ENCODE data around the gene TRIM47. TPM values are rescaled to one million over a fixed set of nuclear protein-coding genes. Genes with fewer than 3 reads are reported as not detected.

Gene TRIM47
- total RNA-seq, 2 donors from 2014 or later = 11.5 to 26.2 TPM

GRCh38 chr17:75913537-75914210 is 35.3 kb upstream of the TRIM47 start:
- DNase-seq (ENCODE audit: low spot score in 2 of 2) (no peak), ATAC-seq (no peak)
- no peaks in the 10 kb centered on the region for H3K9me3 Mint-ChIP-seq
- H3K36me3 Mint-ChIP-seq = no peaks in the 10 kb centered on the region
- H3K27ac Mint-ChIP-seq = peak overlapping the region in 1 of 2 donors; percentile 50

- H3K27ac Mint-ChIP-seq = no peak overlapping the region
- ATAC-seq (no peak), DNase-seq (ENCODE audit: low spot score in 2 of 2) (no peak)
- no peaks in the 10 kb centered on the region for H3K9me3 Mint-ChIP-seq
- H3K36me3 Mint-ChIP-seq = no peaks in the 10 kb centered on the region
Observed at GRCh38 chr17:75910699-75911098, 32.3 kb upstream of the TRIM47 start.

GRCh38 chr17:75909812-75910274 is 31.5 kb upstream of the TRIM47 start:
- no peak for DNase-seq (ENCODE audit: low spot score in 2 of 2)

GRCh38 chr17:75909051-75909811 is 30.9 kb upstream of the TRIM47 start:
- no peaks in the 10 kb centered on the region for H3K9me3 Mint-ChIP-seq
- DNase-seq (ENCODE audit: low spot score in 2 of 2) (no peak), ATAC-seq (no peak)
- no peaks in the 10 kb centered on the region for H3K36me3 Mint-ChIP-seq
- peak overlapping the region; percentile 30 to 44 for H3K27ac Mint-ChIP-seq

More at GRCh38 chr17:75909812-75910274, 31.5 kb upstream of the TRIM47 start:
- Mint-ChIP-seq H3K36me3 (no peaks in the 10 kb centered on the region), H3K9me3 (no peaks in the 10 kb centered on the region), H3K27ac (peak overlapping the region; percentile 29 to 44)
- no peak for ATAC-seq

GRCh38 chr17:75908201-75908600 is 29.8 kb upstream of the TRIM47 start:
- no peaks in the 10 kb centered on the region for H3K36me3 Mint-ChIP-seq
- peak overlapping the region in 1 of 2 donors; percentile 78 for H3K27ac Mint-ChIP-seq
- no peak for DNase-seq (ENCODE audit: low spot score in 2 of 2)

GRCh38 chr17:75906143-75906884 is 27.9 kb upstream of the TRIM47 start:
- peak overlapping the region in 1 of 2 donors; percentile 18 for H3K27ac Mint-ChIP-seq
- ATAC-seq (no peak), DNase-seq (ENCODE audit: low spot score in 2 of 2) (no peak)
- no peaks in the 10 kb centered on the region for H3K9me3 Mint-ChIP-seq
- H3K36me3 Mint-ChIP-seq = no peaks in the 10 kb centered on the region

More at GRCh38 chr17:75908201-75908600, 29.8 kb upstream of the TRIM47 start:
- no peak for ATAC-seq
- H3K9me3 Mint-ChIP-seq = no peaks in the 10 kb centered on the region

- no peaks in the 10 kb centered on the region for H3K36me3 Mint-ChIP-seq
- peak; percentile 99 for ATAC-seq
Observed at GRCh38 chr17:75904749-75905521, 26.6 kb upstream of the TRIM47 start, which contains the start of gene MRPL38. Gene MRPL38 (minus strand): TSS chr17:75904884. CDS start chr17:75904875, 9 bp downstream.

GRCh38 chr17:75902406-75902805 is 24.0 kb upstream of the TRIM47 start:
- DNase-seq (ENCODE audit: low spot score in 2 of 2) = no peak
- Mint-ChIP-seq H3K36me3 (no peaks in the 10 kb centered on the region), H3K27ac (no peak overlapping the region), H3K9me3 (no peaks in the 10 kb centered on the region)
- no peak for ATAC-seq

More at GRCh38 chr17:75904749-75905521, 26.6 kb upstream of the TRIM47 start, which contains the start of gene MRPL38:
- H3K27ac Mint-ChIP-seq = peak within 1 kb of the TSS; percentile 95 to 97
- peak; percentile 99 for DNase-seq (ENCODE audit: low spot score in 2 of 2)
- no peaks in the 10 kb centered on the region for H3K9me3 Mint-ChIP-seq

GRCh38 chr17:75901727-75902126 is 23.3 kb upstream of the TRIM47 start:
- Mint-ChIP-seq H3K36me3 (no peaks in the 10 kb centered on the region), H3K27ac (no peak overlapping the region), H3K9me3 (no peaks in the 10 kb centered on the region)
- no peak for DNase-seq (ENCODE audit: low spot score in 2 of 2)
- ATAC-seq = no peak

GRCh38 chr17:75900691-75901533 is 22.5 kb upstream of the TRIM47 start:
- no peak for DNase-seq (ENCODE audit: low spot score in 2 of 2)
- ATAC-seq = no peak
- Mint-ChIP-seq H3K36me3 (no peaks in the 10 kb centered on the region), H3K9me3 (no peaks in the 10 kb centered on the region), H3K27ac (no peak overlapping the region)

GRCh38 chr17:75899767-75900468 is 21.5 kb upstream of the TRIM47 start:
- peak overlapping the region; percentile 44 to 55 for H3K27ac Mint-ChIP-seq
- no peaks in the 10 kb centered on the region for H3K36me3 Mint-ChIP-seq
- DNase-seq (ENCODE audit: low spot score in 2 of 2) = no peak

GRCh38 chr17:75899353-75899752 is 21.0 kb upstream of the TRIM47 start:
- DNase-seq (ENCODE audit: low spot score in 2 of 2) = no peak
- H3K27ac Mint-ChIP-seq = peak overlapping the region in 1 of 2 donors; percentile 16
- no peaks in the 10 kb centered on the region for H3K9me3 Mint-ChIP-seq
- ATAC-seq = no peak
- no peaks in the 10 kb centered on the region for H3K36me3 Mint-ChIP-seq

More at GRCh38 chr17:75899767-75900468, 21.5 kb upstream of the TRIM47 start:
- H3K9me3 Mint-ChIP-seq = no peaks in the 10 kb centered on the region
- no peak for ATAC-seq

- Mint-ChIP-seq H3K36me3 (no peaks in the 10 kb centered on the region), H3K9me3 (no peaks in the 10 kb centered on the region), H3K27ac (peak overlapping the region in 1 of 2 donors; percentile 50)
- DNase-seq (ENCODE audit: low spot score in 2 of 2) (no peak), ATAC-seq (no peak)
Observed at GRCh38 chr17:75898791-75899190, 20.4 kb upstream of the TRIM47 start.

- H3K27ac Mint-ChIP-seq = peak overlapping the region in 1 of 2 donors; percentile 61
- DNase-seq (ENCODE audit: low spot score in 2 of 2) (no peak), ATAC-seq (no peak)
- H3K9me3 Mint-ChIP-seq = no peaks in the 10 kb centered on the region
- H3K36me3 Mint-ChIP-seq = no peaks in the 10 kb centered on the region
Observed at GRCh38 chr17:75898065-75898464, 19.7 kb upstream of the TRIM47 start.
